GM19238 (cell line): ENCODE data around the gene CYP26B1.

Experiments used
- DNase-seq: peaks from one replicate; pipeline ENCODE4 v3.0.0; 2011; ENCODE audit warnings: low spot score; ENCODE audit not compliant: insufficient read length

CYP26B1 gene

GRCh38 chr2:72147303-72147971, at the start of gene CYP26B1:
TSS of gene CYP26B1 (minus strand) at chr2:72147862. CDS start at chr2:72147834, 28 bp downstream.
- no peak for DNase-seq

GRCh38 chr2:72193723-72194122, 46.1 kb upstream of the CYP26B1 start:
- no peak for DNase-seq

GRCh38 chr2:72191441-72191840, 43.8 kb upstream of the CYP26B1 start:
- DNase-seq = no peak

- no peak for DNase-seq
Measured at GRCh38 chr2:72185206-72185605, 37.5 kb upstream of the CYP26B1 start.

- DNase-seq = no peak
Measured at GRCh38 chr2:72183466-72183865, 35.8 kb upstream of the CYP26B1 start.

GRCh38 chr2:72183016-72183415, 35.4 kb upstream of the CYP26B1 start:
- no peak for DNase-seq

GRCh38 chr2:72182547-72182946, 34.9 kb upstream of the CYP26B1 start:
- DNase-seq = no peak

- DNase-seq = no peak
Measured at GRCh38 chr2:72181616-72182015, 34.0 kb upstream of the CYP26B1 start.

GRCh38 chr2:72180351-72180750, 32.7 kb upstream of the CYP26B1 start:
- DNase-seq = no peak

GRCh38 chr2:72178551-72178950, 30.9 kb upstream of the CYP26B1 start:
- no peak for DNase-seq

GRCh38 chr2:72176281-72176680, 28.6 kb upstream of the CYP26B1 start:
- DNase-seq = no peak

- DNase-seq = no peak
Measured at GRCh38 chr2:72175636-72176035, 28.0 kb upstream of the CYP26B1 start.

- DNase-seq = no peak
Measured at GRCh38 chr2:72173640-72174321, 26.1 kb upstream of the CYP26B1 start.

- DNase-seq = no peak
Measured at GRCh38 chr2:72172478-72172877, 24.8 kb upstream of the CYP26B1 start.

GRCh38 chr2:72166279-72166678, 18.6 kb upstream of the CYP26B1 start:
- DNase-seq = no peak

- no peak for DNase-seq
Measured at GRCh38 chr2:72165792-72166191, 18.1 kb upstream of the CYP26B1 start.

- no peak for DNase-seq
Measured at GRCh38 chr2:72162574-72162973, 14.9 kb upstream of the CYP26B1 start.

GRCh38 chr2:72159211-72159993, 11.7 kb upstream of the CYP26B1 start:
- no peak for DNase-seq

GRCh38 chr2:72157871-72158771, 10.5 kb upstream of the CYP26B1 start:
- no peak for DNase-seq

GRCh38 chr2:72156872-72157271, 9.2 kb upstream of the CYP26B1 start:
- no peak for DNase-seq

GRCh38 chr2:72155737-72156136, 8.1 kb upstream of the CYP26B1 start:
- DNase-seq = no peak
